KMS-11 (cell line): ENCODE results near the gene ATF7.
A peak's percentile ranks its signal among the peaks of the same experiment; 100 is the strongest.

ENCODE experiments used
- H2AFZ ChIP-seq: fragments of 200-600 bp; sonication (generic); 2 replicates; pipeline ENCODE4 v1.6.1; 2016; ENCODE audit warnings: antibody characterized with exemption, mixed run types, low read depth
- H3K27ac ChIP-seq: fragments of 200-600 bp; sonication (generic); 2 replicates; pipeline ENCODE4 v1.6.1; 2016; ENCODE audit warnings: mild to moderate bottlenecking, mixed run types
- H3K27me3 ChIP-seq: fragments of 200-600 bp; sonication (generic); 2 replicates; pipeline ENCODE4 v1.6.1; 2017; ENCODE audit warnings: mild to moderate bottlenecking, low read depth, mixed run types, moderate library complexity; ENCODE audit not compliant: insufficient read depth
- H3K36me3 ChIP-seq: fragments of 200-600 bp; sonication (generic); 2 replicates; pipeline ENCODE4 v1.6.1; 2017; ENCODE audit warnings: mild to moderate bottlenecking, mixed run types; ENCODE audit not compliant: insufficient read depth
- H3K4me1 ChIP-seq: fragments of 200-600 bp; sonication (generic); 2 replicates; pipeline ENCODE4 v1.6.1; 2016; ENCODE audit warnings: mild to moderate bottlenecking, low read depth, mixed run types; ENCODE audit not compliant: poor library complexity, severe bottlenecking
- H3K4me2 ChIP-seq: fragments of 200-600 bp; sonication (generic); 2 replicates; pipeline ENCODE4 v1.7.0; 2016; ENCODE audit warnings: mild to moderate bottlenecking, mixed run types
- H3K4me3 ChIP-seq: fragments of 200-600 bp; sonication (generic); IDR thresholded peaks from 2 replicates; pipeline ENCODE4 v1.6.1; 2017; ENCODE audit warnings: low read depth, low read length, mixed read lengths; ENCODE audit not compliant: insufficient read depth
- H3K79me2 ChIP-seq: fragments of 200-600 bp; sonication (generic); 2 replicates; pipeline ENCODE4 v1.6.1; 2016; ENCODE audit warnings: low read depth, mixed run types; ENCODE audit not compliant: insufficient read depth
- H3K9ac ChIP-seq: fragments of 200-600 bp; sonication (generic); 2 replicates; pipeline ENCODE4 v1.6.1; 2016; ENCODE audit warnings: mild to moderate bottlenecking, mixed run types
- H4K20me1 ChIP-seq: fragments of 200-600 bp; sonication (generic); 2 replicates; pipeline ENCODE4 v1.6.1; 2016; ENCODE audit warnings: mild to moderate bottlenecking, mixed run types; ENCODE audit not compliant: insufficient read depth
- CTCF ChIP-seq: fragments of 200-600 bp; sonication (generic); conservative IDR thresholded peaks from 2 replicates; pipeline ENCODE4 v1.6.1; 2017; ENCODE audit warnings: low read depth, mild to moderate bottlenecking, antibody characterized with exemption, low read length, moderate library complexity, mixed read lengths

Gene ATF7

GRCh38 chr12:53625946-53626701 is at the start of gene ATF7:
TSS of gene ATF7 (minus strand) at chr12:53626382. CDS start at chr12:53601000, 25,382 bp downstream.
- Histone ChIP-seq H2AFZ (peak within 1 kb of the TSS; percentile 70), H3K27me3 (no peaks in the 10 kb centered on the region), H3K4me3 (peak within 1 kb of the TSS; percentile 89), H3K4me1 (peaks cover 33% of the 10 kb centered on the region), H3K4me2 (peak within 1 kb of the TSS; percentile 91), H3K36me3 (no peaks in the 10 kb centered on the region), H3K79me2 (peaks cover 43% of the 10 kb centered on the region), H3K9ac (peak within 1 kb of the TSS; percentile 78), H3K27ac (peak within 1 kb of the TSS; percentile 59), H4K20me1 (no peaks in the 10 kb centered on the region)
- no peak for TF ChIP-seq CTCF

- peaks cover 51% of the 10 kb centered on the region for H3K79me2 ChIP-seq
- peak overlapping the region; percentile 97 for H3K4me3 ChIP-seq
- peak overlapping the region; percentile 68 for H3K27ac ChIP-seq
- H3K27me3 ChIP-seq, result peaks cover 20% of the 10 kb centered on the region
- H3K4me2 ChIP-seq, result peak overlapping the region; percentile 70
- H4K20me1 ChIP-seq, result no peaks in the 10 kb centered on the region
- peak overlapping the region; percentile 45 for H2AFZ ChIP-seq
- TF ChIP-seq CTCF, result no peak
- peak overlapping the region; percentile 83 for H3K9ac ChIP-seq
- H3K4me1 ChIP-seq, result peaks cover 55% of the 10 kb centered on the region
- peaks cover 17% of the 10 kb centered on the region; the same call in 1 of the 2 replicates for H3K36me3 ChIP-seq
These were observed 49.0 kb upstream of the ATF7 start for GRCh38 chr12:53674977-53675700.

- no peak overlapping the region for H3K9ac ChIP-seq
These were observed 44.8 kb upstream of the ATF7 start for GRCh38 chr12:53670971-53671370.

GRCh38 chr12:53670308-53670707 is 44.1 kb upstream of the ATF7 start:
- Histone ChIP-seq H3K36me3 (peaks cover 35% of the 10 kb centered on the region; the same call in 1 of the 2 replicates), H3K4me2 (peak overlapping the region; percentile 50), H3K9ac (no peak overlapping the region; the same call in 1 of the 2 replicates)

More at GRCh38 chr12:53670971-53671370, 44.8 kb upstream of the ATF7 start:
- H3K4me3 ChIP-seq, result no peak overlapping the region
- H3K27me3 ChIP-seq, result no peaks in the 10 kb centered on the region
- peaks cover 67% of the 10 kb centered on the region for H3K79me2 ChIP-seq
- H3K27ac ChIP-seq, result peak overlapping the region; percentile 69; the same call in 1 of the 2 replicates
- no peaks in the 10 kb centered on the region for H4K20me1 ChIP-seq
- H3K4me2 ChIP-seq, result peak overlapping the region; percentile 50
- H3K4me1 ChIP-seq, result peaks cover 87% of the 10 kb centered on the region
- no peak for TF ChIP-seq CTCF
- H2AFZ ChIP-seq, result no peak overlapping the region
- peaks cover 33% of the 10 kb centered on the region; the same call in 1 of the 2 replicates for H3K36me3 ChIP-seq

More at GRCh38 chr12:53670308-53670707, 44.1 kb upstream of the ATF7 start:
- Histone ChIP-seq H3K27me3 (no peaks in the 10 kb centered on the region), H3K4me3 (no peak overlapping the region), H2AFZ (no peak overlapping the region), H3K4me1 (peaks cover 87% of the 10 kb centered on the region), H3K79me2 (peaks cover 63% of the 10 kb centered on the region), H3K27ac (peak overlapping the region; percentile 69), H4K20me1 (no peaks in the 10 kb centered on the region)
- no peak for TF ChIP-seq CTCF
